HG02798 (cell line): Measurements from ENCODE around the gene IL17B.
"Not testable (repeated sequence)": the region's sequence is repeated elsewhere in the genome, so short reads cannot be mapped to it uniquely, and the experiment has no call there.

Experiments
- ATAC-seq: cut with Tn5 transposase; IDR thresholded peaks from one replicate; pipeline ENCODE4 v1.9.1; 2021; ENCODE audit warnings: mild to moderate bottlenecking; ENCODE audit not compliant: unreplicated experiment, poor library complexity

IL17B gene

DNA sequence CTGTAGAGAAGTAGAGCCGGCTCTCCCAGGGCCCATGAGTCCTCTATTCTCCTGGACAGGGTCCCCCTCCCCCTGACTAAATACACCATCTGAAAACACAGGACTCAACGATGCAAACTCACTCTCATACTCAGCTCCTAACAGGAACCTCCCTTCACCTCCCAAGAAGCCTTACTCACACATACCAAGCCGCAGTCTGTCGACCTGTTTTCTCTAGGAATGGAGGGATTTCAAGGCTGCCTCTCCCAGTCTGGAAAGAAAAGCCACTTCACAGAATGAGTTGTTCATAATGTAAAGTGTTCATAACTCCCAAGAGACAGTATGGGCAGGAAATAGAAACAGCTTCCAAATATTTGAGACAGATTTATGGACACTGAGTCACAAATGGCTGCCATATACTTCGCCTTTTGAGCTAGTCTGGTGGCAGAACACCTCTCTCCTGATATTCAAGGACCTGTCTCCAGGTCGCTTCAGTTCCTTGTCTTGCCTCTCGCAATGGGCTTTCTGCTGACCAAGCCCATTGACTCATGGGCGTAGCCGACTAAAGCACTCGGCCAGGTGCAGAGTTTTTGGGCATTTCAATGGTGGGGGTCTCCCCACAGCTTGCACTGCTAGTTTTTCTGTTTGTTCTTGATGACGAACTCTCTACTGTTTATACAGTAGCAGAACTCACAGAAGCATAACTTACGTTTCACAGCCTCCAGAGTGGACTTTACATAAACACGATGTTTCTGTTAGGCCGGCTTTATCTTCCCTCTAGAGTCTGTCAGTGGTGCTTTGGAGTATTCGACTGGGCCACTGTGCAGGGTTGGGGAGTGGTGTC is 25.0 kb upstream of the IL17B start:
- no peak for ATAC-seq

DNA sequence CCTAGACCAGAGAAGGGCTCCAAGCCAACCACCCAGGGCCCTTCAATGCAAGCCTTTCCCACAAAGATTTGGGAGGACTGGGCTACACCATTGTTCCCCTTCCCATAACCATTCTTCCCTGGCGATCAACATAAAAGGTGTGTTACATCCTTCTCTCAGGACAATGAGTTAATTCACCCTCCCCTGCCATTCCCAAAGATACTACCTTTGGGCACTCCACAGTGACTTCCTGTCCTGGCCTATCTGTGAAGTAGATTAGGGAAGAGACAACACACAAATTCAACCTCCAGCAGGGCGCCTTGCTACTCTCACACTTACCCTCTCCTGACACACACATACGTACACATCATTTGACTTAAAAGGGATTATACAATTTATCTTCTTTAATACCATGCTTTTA is 23.2 kb upstream of the IL17B start:
- ATAC-seq: no peak

DNA sequence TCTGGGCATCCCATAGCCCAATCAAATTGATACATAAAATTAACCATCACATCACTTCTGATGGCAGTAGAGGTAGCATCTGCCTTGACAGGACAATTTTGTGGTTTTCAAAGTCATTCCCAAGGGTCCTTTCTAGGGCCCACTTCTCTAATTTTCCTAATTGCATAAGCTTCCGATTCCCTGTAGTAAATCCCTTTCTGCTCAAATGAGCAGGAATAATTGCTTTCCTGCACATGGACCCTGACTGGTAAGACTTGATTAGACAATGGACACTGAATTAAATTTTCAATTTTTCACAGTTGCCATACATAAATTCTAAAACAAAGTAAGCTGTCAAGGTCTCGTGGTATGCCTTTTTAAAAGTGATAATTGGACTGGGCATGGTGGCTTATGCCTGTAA is 22.0 kb upstream of the IL17B start:
- no peak for ATAC-seq

DNA sequence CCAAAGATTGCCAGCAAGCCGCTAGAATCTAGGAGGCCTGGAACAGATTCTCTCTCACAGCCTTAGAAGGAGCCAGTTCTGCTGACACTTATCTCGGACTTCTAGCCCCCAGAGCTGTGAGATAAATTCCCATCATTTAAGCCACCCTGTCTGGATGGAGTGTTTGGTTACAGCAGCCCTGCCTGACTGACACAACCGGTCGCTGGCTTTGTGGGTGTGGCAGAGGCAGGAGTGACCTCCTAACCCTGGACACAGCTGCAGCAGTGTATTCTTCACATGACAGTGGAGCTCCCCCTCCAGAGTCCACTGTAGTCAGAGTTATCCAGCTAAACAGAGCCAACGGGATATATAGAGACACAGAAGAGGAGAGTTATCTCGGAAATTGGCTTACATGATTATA is 21.2 kb upstream of the IL17B start:
- no peak for ATAC-seq

DNA sequence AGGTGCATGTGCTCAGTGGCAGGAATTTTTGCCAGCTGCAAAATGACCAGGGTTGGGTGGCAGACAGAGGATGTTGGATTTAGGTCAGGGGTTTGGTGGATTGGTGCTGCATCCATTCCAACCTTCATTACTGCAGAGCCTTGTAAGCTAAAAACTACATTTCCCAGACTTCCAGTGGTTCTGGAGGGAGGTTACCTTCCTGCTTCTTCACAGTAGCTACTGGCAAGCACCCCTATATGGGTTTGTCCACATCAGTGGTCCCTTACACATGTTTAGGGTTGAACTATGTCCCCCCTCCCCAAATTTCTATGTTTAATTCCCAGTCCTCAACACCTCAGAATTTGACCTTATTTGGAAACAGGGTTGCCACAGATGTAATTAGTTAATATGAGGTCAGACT is 20.7 kb upstream of the IL17B start:
- no peak for ATAC-seq

DNA sequence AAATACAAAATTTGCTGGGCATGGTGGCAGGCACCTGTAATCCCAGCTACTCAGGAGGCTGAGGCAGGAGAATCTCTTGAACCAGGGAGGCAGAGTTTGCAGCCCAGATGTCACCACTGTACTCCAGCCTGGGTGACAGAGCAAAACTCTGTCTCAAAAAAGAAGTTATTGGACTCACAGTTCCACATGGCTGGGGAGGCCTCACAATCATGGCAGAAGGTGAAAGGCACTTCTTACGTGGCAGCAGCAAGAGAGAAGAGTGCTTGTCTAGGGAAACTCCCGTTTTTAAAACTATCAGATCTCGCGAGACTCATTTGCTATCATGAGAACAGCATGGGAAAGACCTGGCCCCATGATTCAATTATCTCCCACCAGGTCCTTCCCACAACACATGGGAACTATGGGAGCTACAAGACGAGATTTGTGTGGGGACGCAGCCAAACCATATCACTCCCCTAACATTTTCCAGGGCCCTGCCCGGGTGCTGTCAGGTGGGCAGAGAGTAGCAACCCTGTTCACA is 19.7 kb upstream of the IL17B start:
- not testable (repeated sequence) for ATAC-seq

DNA sequence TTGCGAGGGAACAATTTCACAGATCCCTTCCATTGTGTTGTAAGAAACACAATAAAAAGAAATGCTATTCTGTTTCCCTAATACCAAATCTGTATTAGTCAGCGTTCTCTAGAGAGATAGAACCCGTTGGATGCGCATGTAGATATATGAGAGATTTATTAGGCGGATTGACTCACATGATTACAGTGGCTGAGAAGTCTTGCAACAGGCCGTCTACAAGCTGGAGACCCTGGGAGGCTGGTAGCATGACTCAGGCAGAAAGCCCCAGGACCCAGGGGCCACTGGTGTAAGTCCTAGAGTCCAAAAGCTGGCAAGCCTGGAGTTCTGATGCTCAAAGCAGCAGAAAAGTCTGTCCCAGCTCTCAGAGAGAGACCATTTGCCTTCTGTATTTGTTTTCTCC is 18.4 kb upstream of the IL17B start:
- ATAC-seq: no peak

DNA sequence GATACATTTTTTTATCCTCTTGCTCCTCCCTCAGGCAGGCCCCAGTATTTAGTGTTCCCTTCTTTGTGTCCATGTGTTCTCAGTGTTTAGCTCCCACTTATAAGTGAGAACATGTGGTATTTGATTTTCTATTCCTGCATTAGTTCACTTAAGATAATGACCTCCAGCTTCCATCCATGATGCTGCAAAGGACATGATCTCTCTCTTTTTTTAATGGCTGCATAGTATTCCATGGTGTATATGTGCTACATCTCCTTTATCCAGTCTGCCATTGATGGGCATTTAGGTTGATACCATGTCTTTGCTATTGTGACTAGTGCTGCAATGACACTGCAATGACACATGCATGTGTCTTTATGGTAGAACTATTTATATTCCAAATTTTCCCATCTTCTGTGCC is 15.9 kb upstream of the IL17B start:
- not testable (repeated sequence) for ATAC-seq

DNA sequence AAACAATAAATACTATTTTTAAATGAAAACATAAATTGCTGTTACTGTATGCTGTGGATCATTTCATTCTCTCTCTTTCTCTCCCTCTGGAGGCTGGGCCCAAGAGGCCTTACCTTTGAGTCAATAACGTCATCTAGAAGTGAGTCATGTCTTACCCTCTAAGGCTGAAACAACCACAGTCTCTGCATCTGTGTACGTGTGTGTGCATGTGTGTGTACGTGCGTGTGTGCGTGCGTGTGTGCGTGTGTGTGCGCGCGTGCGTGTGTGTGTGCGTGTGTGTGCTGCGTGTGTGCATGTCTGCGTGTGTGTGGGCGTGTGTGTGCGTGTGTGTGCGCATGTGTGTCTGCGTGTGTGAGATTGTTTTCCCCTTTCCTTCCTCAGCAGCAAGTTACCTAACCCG is 13.6 kb upstream of the IL17B start:
- no peak for ATAC-seq

DNA sequence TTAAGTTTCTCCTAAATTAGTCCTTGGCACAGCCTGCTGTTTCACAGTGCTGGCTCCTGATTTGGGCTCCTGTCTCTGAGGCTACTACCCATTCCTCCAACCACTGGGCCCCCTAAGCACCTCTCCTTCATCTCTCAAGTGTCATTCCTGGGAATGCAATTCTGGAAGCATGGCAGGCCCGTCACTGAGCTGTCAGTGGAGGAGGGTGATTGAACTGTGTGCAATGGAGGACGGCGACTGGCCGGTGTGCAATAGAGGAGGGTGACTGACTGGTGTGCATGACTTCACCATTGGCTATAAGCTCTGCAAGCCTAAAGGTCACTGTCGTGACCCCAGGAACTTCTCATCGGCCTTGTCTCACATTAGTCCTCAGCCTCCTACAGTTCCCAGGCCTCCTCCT is 12.4 kb upstream of the IL17B start:
- ATAC-seq: no peak

DNA sequence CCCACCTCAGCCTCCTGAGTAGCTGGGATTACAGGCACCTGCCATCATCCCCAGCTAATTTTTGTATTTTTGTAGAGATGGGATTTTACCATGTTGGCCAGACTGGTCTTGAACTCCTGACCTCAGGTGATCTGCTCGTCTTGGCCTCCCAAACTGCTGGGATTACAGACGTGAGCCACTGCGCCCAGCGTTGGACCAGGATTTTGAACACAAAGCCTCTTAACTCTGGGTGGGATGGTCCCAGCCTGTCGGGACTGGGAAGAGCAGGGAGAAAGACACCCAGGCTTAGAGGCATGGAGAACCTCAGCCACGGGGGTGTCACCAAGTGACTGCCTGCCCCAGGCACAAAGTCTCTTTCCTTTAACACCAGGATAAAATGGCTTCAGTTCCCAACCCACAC is 12.0 kb upstream of the IL17B start:
- ATAC-seq: not testable (repeated sequence)

DNA sequence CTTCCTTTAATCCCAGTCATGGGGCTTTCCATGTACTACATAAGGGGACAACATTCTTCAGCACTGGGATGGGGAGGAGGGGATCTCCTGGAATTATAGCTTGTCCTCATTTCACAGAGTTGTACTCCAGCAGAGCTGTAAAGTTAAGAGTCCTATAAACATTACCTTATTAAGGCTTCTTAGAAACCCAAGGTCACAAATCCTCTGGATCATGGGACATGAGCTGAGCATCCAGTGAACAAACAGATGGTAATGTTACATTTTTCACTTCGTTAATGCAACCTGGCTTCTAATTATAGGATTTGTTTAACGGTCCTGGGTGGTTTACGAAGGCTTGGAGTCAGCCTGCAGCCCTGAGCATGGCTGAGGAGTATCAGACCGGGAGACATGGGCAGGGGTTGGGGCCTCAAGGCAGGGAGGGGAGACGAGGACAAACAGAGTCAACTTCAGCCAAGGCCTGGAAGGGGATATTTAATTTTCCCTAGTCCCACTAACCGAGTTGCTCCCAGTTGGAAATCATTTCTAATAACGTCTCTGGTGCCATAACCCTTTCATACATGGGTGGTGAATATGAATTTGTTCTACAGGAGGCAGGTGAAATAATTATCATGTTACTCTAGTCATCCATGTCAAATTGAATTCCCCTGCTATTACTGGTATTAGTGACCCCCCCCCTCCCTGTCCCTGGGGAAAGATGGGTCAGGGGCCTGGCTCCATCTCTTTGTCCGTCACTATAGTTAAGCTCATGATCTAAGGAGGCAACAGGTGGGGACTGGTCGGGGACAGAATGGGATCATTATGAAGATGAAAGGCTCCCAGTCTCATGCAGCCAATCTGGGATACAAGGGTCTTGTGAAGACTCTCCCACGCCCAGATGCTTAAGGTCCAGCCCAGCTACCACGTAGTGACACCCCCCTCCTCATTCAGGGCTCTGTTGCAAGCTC is 10.7 kb upstream of the IL17B start:
- no peak for ATAC-seq

DNA sequence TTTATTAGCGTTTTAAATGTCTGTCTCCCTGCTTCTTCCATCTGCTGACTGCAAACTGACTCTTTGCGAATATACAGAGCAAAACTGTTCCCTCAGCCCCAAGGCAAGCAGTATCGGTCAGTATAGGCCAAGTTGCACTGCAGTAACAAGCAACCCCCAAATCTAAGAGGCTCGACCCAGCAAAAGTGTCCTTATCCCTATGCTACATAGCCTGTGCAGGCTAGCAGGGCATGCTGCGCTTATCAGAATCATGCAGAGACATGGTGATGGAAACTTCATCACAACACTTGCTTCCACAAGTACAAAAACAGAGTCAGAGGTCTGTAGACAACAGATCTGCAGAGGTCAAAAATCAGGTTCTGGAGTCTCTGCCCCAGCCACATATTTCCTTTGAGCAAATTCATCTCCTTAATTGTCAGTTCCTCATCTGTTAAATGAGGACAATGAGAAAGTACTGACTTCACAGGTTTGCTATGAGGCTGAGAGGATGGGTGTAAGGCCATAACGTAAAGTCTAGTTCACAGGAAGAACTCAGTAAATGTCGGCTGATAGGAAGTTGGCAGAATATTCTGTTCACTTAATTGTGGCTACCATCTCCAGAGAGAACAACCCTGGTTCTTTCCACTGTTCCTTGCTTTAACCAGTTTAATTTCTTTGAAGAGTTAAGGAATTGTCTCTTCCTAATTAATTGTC is 9.6 kb upstream of the IL17B start:
- no peak for ATAC-seq

DNA sequence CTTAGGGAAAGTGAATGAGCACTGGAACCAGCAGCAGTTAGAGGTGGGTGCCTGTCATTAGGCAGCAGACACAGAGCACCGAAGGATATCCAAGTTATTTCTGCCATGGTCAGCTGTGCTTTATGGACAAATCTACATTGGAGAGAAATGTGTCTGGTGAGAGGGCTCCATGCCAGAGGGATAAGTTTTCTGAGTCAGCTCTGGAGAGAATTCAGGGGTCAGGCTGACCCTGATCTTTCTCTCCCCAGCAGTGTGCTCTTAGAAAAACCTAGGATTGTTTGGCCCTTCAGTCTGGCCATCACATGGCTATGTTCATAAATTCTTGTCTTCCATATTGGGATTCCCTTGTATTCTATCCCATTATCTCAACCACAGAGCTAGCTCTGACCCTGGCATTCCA is 8.9 kb upstream of the IL17B start:
- no peak for ATAC-seq

DNA sequence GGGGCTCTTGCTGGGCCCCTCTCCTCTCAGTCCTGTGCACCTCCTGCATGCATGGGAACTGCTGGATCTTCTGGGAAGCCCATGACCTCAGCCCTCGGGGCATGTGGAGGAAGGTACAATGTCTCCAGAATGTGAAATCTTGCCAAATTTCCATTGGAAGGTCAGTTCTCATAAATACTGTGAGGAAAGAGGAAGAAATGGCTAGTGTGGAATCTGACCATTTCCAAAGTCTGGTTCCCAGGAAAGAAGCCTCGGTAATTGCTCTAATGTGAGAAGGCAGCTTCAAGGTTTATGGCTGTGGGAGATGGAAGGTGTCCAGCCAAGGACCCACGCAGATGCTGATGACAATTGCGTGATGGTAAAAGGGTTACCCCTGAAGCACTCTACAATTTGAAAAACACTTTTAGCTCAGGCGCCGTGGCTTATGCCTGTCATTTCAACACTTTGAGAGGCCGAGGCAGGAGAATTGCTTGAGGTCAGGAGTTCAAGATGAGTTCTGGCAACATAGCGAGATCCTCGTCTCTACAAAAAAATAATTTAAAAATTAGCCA is 8.1 kb upstream of the IL17B start:
- ATAC-seq: no peak

DNA sequence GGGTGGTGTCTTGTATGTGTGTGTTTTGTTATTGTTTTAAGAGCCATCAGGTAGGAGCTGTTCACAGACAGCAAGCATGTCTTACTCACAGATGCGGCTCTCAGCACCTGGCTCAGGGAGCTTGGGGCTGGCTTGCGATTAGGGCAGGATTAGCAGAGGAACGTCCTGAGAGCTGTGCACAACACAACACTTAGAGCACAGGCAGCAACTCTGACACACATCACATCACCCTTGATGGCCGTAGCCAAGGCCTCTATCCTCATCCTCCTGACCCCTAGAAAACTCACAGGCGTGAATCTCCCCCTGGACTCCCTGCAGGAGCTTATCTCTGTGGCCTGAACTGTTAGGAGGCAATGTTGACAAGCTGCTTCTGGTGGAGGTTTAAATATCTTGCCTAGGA is 7.1 kb upstream of the IL17B start:
- no peak for ATAC-seq

DNA sequence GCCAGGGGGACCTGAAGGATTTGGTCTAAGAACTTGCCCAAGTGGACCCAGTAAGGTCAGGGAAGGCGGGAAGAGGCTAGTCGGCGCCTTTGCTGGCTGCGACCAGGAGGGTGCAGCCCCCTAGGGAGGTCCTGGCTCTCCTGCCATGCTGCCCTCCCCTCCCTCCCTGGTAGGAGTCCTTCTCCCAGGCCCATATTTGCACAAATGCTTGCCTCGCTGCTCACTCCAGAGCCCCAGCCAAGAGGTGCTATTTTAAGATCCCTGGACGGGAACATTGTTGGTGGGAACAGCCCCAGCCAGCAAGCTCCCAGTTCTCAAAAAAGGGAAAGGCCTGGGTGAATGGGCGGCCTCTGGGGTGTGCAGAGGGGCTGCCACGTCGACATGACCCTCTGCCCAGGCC is 4.3 kb upstream of the IL17B start:
- ATAC-seq: no peak

DNA sequence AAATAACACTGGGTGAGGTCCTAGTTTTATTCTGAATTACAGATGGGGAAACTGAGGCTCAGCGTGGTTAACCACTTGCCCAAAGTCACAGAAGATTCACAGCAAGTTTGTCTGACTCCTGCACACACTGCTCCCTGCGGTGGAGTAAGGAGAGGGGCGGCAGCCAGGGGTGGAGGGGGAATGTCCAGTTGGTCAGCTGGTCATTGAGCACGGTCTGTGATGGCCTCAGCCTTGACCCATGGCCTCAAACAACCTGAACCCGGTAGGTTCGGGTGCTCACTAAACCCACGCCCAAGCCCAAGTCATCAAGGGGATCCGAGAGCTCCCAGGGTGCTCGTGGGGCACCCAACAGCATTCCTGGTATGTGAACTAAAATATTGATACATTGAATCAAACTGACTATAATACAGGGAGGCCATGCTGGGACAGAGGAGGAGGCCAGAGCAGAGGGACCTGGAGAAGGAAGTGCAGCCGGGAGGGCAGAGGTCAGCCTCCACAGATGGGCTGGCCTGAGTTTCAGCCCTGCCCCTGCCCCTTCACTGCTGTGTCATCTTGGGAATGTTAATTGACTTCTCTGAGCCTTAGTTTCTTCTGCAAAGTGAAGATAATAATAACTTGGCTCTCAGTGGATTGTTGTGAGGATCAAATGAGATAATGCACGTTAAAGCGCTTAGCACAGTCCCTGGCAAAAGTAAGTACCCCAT is 3.6 kb upstream of the IL17B start:
- ATAC-seq: no peak

DNA sequence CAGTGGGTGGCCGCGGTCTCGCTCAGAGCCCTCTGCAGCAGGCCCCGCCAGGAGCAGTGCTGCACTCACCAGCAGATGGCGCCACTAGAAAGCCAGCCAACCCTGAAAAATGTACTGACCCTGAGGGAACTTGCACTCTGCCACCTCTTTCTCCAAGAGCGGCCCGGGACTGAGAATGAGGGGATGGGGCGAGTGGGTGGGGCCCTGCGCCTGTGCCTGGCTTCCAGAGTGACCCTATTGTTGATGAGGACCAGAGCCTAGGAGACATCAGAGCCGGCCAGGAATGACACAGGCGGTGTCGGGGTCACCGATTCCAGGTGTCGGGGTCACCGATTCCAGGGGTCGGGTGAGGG is 2.9 kb upstream of the IL17B start:
- ATAC-seq: peak; percentile 84
